SJSA1 (cell line): ENCODE results near the gene LGALSL. TPM values are rescaled to one million over a fixed set of nuclear protein-coding genes. Genes with fewer than 3 reads are reported as not detected.

Experiments used
- DNase-seq, 2 experiments: peaks; one replicate each; pipeline ENCODE4 v3.0.0-alpha.2; 2015 to 2020; ENCODE audit warnings: low spot score in 2 of 2, low read depth in 1 of 2
- H3K27ac ChIP-seq: fragments of 250-450 bp; sonication (Bioruptor Pico); 2 replicates; pipeline ENCODE4 v1.5.1; 2020; ENCODE audit warnings: mild to moderate bottlenecking, moderate library complexity
- H3K27me3 ChIP-seq: fragments of 250-450 bp; sonication (Bioruptor Pico); replicated peaks from 2 replicates; pipeline ENCODE4 v1.5.1; 2020; ENCODE audit warnings: mild to moderate bottlenecking, moderate library complexity
- H3K36me3 ChIP-seq: fragments of 250-450 bp; sonication (Bioruptor Pico); 2 replicates; pipeline ENCODE4 v1.5.1; 2020; ENCODE audit warnings: mild to moderate bottlenecking
- H3K4me1 ChIP-seq: fragments of 250-450 bp; sonication (Bioruptor Pico); replicated peaks from 2 replicates; pipeline ENCODE4 v1.6.1; 2021; ENCODE audit warnings: mild to moderate bottlenecking
- H3K4me3 ChIP-seq: fragments of 250-450 bp; sonication (Bioruptor Pico); 2 replicates; pipeline ENCODE4 v1.5.1; 2020; ENCODE audit warnings: mild to moderate bottlenecking
- H3K9me3 ChIP-seq: fragments of 250-450 bp; sonication (Bioruptor Pico); replicated peaks from 2 replicates; pipeline ENCODE4 v1.5.1; 2020; ENCODE audit warnings: mild to moderate bottlenecking
- total RNA-seq: library from RNA; depleted of rRNA; stranded (reverse); fragments of >200 nt; shearing (Covaris generic); gene quantifications from 2 replicates; pipeline ENCODE4 v1.2.3, GENCODE V29; 2014

Gene LGALSL
- total RNA-seq, 1 experiment from 2014 or later, result 3.9 TPM

DNA sequence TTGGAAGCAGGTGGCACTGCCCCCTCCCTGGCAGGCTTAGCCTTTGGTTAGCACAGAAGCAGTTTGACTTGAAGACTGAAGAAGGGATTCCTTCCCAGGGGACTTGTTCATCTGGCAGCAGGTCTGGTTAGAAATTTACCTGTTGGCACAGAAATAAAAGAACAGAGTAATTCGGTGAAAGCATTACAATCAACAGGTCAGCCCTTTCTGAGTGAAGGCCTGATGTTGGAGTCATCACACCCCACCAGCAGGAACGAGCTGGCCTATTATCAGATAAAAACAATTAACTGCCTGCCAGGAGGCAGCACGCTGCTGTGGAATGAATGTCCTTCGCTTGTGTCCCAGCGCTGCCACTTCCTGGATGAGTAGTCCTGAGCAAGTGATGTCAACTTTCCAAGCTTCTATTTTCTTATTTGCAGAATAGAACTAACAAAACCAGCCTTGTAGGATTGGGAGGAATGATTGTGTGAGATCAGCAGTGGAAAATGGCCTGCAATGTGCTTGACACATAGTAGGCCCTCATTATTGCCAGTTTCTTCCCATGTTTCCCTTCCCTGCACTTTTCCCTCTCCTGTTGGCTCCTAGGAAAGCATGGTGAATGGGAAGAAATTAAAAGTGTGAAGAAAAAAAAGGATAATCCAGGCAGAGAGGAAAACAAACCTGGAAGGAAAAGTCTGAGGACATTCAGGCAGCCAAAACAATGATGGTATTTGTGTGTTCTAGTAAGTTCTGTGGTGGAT is 29.0 kb downstream of the LGALSL start:
- peaks cover 5% of the 10 kb centered on the region; the same call in 1 of the 2 replicates for H3K27me3 ChIP-seq

DNA sequence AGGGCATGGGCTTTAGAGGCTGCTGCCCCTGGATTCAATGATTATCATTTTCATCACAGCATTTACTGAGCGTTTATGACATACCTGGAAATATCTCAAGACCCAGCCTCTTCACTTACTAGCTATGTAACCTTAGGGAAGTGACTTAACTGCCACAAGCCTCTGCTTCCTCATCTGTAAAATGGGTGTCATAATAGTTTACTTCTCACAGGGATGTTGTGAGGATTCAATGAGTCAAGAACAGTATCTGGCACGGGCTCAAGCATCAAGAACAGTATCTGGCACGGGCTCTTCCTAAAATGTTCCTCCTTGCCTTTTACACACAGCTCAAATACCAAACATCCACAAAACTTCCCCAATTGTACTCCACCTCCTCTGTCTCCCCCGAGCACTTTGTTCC is 31.4 kb downstream of the LGALSL start:
- Histone ChIP-seq H3K27me3 (peaks cover 5% of the 10 kb centered on the region; the same call in 1 of the 2 replicates), H3K9me3 (no peaks in the 10 kb centered on the region), H3K27ac (no peak overlapping the region), H3K4me1 (no peaks in the 10 kb centered on the region), H3K4me3 (no peak overlapping the region), H3K36me3 (no peaks in the 10 kb centered on the region)
- no peak for DNase-seq

More for the DNA sequence above, 29.0 kb downstream of the LGALSL start:
- Histone ChIP-seq H3K27ac (no peak overlapping the region), H3K36me3 (no peaks in the 10 kb centered on the region), H3K4me3 (no peak overlapping the region), H3K9me3 (no peaks in the 10 kb centered on the region), H3K4me1 (no peaks in the 10 kb centered on the region)
- peak in 1 of 2 experiments; percentile 25 for DNase-seq

DNA sequence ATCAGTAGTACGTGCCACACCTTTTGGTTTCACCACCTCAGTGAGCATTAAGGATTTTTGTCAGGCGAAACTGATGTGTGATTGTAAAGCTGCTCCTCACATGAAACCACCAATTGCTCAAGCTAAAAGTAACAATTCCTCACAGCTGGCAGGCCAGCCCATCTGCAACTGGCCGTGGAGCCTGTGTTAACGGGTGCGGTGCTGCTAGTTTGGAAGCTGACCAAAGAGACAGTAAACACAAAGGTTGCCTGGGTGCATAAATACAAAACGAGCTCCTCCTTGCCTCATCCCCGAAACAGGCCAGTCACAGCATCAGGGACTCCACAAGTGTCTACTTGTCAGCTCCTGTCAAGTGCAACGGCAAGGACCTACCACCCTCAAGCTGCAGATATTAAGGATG is 32.0 kb downstream of the LGALSL start:
- Histone ChIP-seq H3K36me3 (no peaks in the 10 kb centered on the region), H3K27me3 (peaks cover 5% of the 10 kb centered on the region; the same call in 1 of the 2 replicates), H3K27ac (no peak overlapping the region), H3K4me3 (no peak overlapping the region), H3K9me3 (no peaks in the 10 kb centered on the region), H3K4me1 (no peaks in the 10 kb centered on the region)
- DNase-seq, result no peak

DNA sequence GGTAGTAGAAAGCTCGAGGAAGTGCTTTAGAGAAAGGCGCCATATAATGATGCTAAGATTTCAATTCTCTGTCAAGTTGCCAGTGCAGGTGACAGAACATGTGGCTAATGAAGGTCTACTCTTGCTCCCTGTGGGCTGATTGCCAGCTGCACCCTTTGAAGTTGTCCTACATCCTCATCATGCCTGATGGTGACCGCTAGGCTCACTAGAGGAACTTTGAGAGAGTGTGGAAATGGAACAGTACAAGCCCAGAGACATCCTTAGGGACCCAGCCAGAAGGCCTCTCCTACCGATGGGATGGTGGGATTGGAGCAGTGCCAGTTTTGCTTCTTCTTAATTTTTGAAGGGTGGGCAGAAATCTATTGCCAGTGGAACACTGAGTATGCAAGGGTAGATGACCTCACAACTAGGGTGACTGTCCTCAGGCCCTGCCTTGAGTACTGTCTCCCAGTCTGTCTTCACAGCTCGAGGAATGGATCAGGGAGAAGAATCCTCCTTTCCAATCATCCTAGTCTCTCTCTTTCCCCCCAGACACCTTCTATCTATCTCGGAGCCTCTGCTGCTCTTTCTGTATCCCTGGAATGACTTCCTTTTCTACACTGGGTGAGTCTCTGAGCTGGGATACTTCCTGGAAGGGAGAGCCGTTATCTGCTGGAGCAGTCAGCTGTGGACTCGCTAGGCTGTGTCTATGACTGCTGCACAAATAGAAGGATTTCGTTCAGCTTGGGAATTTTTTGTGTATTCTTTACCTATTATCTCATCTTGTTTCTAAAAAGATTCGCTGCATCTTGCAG is 33.5 kb downstream of the LGALSL start:
- Histone ChIP-seq H3K9me3 (no peaks in the 10 kb centered on the region), H3K4me1 (0 out of 2 replicates have a peak, but pooled peaks cover 3% of the 10 kb centered on the region), H3K27ac (no peak overlapping the region), H3K4me3 (no peak overlapping the region), H3K27me3 (peaks cover 5% of the 10 kb centered on the region; the same call in 1 of the 2 replicates), H3K36me3 (no peaks in the 10 kb centered on the region)
- DNase-seq, result peak in 1 of 2 experiments; percentile 5

DNA sequence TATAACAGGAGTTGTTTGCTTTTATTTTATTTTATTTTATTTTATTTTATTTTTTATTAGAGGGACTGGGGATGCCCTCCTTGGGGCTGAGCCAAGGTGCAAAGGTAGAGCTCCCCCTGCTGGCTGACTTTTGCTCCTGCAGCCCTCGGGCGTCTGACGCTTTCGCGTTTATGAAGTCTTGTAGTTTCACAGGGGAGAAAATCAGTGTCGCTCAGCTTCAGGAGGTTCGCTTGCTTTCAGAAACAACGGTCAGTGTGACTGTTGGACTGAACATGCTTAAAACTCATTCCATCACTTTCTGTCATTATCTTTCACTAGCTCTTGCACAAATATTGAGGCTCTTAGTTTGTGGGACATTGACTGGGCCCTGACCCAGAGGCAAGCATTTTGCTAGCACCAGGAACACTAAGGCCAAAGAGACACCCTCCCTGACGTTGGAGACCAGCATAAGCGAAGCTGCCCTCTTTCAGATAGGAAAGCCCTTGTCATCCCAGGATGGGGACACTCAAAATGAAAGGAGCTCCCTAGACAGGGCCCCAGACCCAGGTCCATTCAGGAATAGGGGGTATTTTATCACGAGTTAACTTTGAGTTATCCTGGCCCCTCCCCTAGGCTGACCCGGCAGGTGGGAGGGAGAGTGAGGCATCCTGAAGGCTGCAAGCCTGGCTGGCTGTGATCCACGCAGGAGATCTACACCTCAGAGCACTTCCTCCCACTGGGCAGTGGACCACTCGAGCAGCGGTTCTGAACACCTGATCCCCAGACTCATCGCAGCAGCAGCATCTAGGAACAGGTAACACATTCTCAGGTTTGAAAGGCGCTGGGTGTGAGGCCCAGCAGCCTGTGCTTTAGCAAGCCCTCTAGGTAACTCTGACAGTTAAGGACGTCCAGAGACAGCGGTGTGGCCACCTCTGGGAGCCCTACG is 34.4 kb downstream of the LGALSL start:
- peak; percentile 50 to 68 for DNase-seq
- Histone ChIP-seq H3K4me1 (0 out of 2 replicates have a peak, but pooled peaks cover 3% of the 10 kb centered on the region), H3K4me3 (no peak overlapping the region), H3K9me3 (no peaks in the 10 kb centered on the region), H3K36me3 (no peaks in the 10 kb centered on the region), H3K27me3 (peaks cover 5% of the 10 kb centered on the region; the same call in 1 of the 2 replicates), H3K27ac (no peak overlapping the region)

DNA sequence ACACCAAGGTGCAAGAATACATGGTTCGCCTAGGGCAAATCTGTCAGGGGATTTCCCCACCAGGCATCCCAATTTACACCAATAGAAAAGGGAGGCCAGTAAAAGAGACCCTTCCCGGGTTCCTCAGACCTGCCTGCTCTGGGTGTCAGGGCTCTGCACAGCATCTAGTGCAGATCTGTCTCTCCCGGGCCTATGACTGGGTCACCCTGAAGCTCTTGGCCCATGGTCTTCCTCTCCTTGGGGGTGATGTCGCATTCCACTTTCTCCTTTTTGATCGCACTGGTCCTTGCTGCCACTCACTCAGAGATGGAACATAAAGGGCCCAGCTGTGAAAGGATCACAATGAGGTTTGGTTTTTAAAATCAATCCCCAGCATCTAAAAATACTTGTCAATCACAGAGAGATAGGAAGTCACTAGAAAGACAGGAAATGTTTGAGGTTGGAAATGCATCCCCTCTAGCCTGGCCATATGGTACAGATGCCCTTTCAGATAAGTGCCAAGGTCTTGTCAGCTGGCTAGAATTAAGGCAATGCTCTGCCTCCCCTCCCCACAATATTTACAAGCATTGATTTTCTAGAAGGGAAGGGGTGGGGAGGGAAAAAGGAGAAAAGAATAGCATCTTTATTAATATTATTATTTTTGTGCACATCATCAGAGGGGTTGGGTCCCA is 35.3 kb downstream of the LGALSL start:
- Histone ChIP-seq H3K27ac (no peak overlapping the region), H3K9me3 (no peaks in the 10 kb centered on the region), H3K27me3 (peaks cover 5% of the 10 kb centered on the region; the same call in 1 of the 2 replicates), H3K4me1 (0 out of 2 replicates have a peak, but pooled peaks cover 3% of the 10 kb centered on the region), H3K4me3 (no peak overlapping the region), H3K36me3 (no peaks in the 10 kb centered on the region)
- DNase-seq, result no peak

DNA sequence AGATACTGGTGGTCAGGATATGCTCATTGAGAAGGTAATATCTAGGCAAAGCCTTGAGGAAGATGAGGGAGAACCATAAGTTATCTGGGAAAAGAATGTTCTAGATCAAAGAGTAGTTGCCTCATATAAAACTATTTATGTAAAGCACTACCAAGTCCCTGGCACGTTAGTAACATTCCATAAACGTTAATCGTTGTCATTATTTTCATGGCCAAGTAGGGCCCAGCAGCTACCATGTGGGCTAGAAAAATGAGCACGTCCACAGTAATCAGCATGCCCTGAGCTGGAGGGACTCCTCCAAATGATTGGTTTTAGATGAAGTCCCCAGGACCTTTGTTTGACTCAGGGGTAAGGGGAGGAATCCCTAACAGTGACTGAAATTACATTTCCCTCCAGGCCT is 37.5 kb downstream of the LGALSL start:
- Histone ChIP-seq H3K4me3 (no peak overlapping the region), H3K36me3 (no peaks in the 10 kb centered on the region), H3K9me3 (no peaks in the 10 kb centered on the region), H3K4me1 (0 out of 2 replicates have a peak, but pooled peaks cover 3% of the 10 kb centered on the region), H3K27ac (no peak overlapping the region), H3K27me3 (0 out of 2 replicates have a peak, but pooled peaks cover 5% of the 10 kb centered on the region)
- peak in 1 of 2 experiments; percentile 5 for DNase-seq

DNA sequence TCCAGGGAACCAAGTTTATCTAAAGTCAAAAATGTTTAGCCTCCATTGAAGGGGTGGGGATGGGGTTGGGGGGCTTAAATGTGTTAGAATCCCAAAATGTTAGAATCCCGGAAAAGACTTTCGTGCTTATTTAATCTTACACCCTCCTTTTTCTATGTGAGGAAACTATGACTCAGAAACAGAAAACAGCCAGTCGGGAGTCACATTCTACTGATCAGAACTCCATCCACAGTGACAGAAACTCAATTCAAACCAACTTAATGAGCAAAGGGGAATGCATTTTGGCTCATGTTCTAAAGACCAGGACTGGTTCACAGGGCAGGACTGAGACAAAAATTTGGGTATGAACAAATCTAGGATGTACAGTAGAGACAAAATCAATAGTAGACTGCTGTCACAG is 38.3 kb downstream of the LGALSL start:
- H3K4me3 ChIP-seq, result no peak overlapping the region
- H3K36me3 ChIP-seq, result no peaks in the 10 kb centered on the region
- no peak overlapping the region for H3K27ac ChIP-seq
- H3K4me1 ChIP-seq, result 0 out of 2 replicates have a peak, but pooled peaks cover 3% of the 10 kb centered on the region
- no peaks in the 10 kb centered on the region for H3K9me3 ChIP-seq
- H3K27me3 ChIP-seq, result peaks cover 5% of the 10 kb centered on the region; the same call in 1 of the 2 replicates
- DNase-seq, result no peak

DNA sequence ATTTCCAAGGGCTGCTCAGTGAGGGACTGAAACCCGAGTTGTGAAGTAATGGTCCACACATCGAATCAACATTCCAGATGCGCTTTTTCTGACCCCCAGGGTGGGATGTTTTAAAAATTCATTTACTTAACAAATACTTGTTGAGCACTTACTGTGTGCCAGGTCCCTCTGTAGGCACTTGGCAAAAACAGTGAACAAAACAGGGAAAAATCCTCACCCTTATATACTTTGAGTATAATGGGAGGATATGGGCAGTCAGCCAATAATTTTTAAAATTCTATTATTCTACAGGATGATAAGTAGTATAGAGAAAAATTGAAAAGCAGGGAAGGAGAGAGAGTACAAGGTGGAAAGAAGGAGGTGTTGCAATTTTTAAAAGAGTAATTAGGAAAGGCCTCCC is 38.9 kb downstream of the LGALSL start:
- no peaks in the 10 kb centered on the region for H3K36me3 ChIP-seq
- H3K4me1 ChIP-seq, result 0 out of 2 replicates have a peak, but pooled peaks cover 3% of the 10 kb centered on the region
- H3K27me3 ChIP-seq, result peaks cover 8% of the 10 kb centered on the region; the same call in 1 of the 2 replicates
- H3K27ac ChIP-seq, result no peak overlapping the region
- H3K9me3 ChIP-seq, result no peaks in the 10 kb centered on the region
- no peak overlapping the region for H3K4me3 ChIP-seq
- no peak for DNase-seq

DNA sequence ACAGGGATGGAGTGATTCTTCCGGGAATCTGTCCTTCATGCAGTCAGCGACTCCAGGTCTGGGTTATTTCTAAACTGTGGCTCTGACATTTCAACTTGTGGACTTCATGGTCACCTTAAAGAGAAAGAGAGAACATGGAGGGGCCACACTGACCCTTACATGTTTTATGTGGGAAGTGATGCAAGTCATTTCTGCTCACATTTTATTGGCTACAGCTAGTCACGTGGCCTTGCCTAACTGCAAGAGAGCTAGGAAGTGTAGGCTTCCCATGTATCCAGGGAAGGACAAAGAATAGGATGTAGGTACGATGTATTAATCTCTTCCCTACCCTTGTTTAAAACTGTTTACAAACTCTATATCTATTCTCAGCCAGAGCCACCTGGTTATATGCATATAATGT is 39.8 kb downstream of the LGALSL start:
- Histone ChIP-seq H3K4me3 (no peak overlapping the region), H3K4me1 (0 out of 2 replicates have a peak, but pooled peaks cover 3% of the 10 kb centered on the region), H3K27me3 (peaks cover 13% of the 10 kb centered on the region), H3K36me3 (no peaks in the 10 kb centered on the region), H3K9me3 (no peaks in the 10 kb centered on the region), H3K27ac (no peak overlapping the region)
- DNase-seq, result no peak

DNA sequence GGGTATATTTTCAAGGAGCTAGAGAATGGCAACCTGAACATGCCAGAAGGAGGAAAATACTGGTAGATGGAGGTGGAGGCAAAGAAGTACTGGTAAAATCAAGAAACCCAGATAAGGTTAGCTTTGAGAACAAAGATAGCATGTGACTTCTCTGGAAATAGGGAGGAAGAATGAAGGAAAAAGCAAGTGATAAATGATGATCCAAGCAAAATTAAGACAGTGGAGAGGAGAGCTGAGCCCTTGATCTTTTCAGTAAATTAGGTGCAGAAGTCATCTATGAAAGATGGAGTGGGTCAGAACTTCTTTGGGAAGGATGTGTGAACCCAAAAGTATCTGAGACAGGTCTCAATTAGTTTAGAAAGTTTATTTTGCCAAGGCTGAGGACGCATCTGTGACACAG is 44.5 kb downstream of the LGALSL start:
- no peak overlapping the region for H3K27ac ChIP-seq
- peaks cover 13% of the 10 kb centered on the region for H3K27me3 ChIP-seq

DNA sequence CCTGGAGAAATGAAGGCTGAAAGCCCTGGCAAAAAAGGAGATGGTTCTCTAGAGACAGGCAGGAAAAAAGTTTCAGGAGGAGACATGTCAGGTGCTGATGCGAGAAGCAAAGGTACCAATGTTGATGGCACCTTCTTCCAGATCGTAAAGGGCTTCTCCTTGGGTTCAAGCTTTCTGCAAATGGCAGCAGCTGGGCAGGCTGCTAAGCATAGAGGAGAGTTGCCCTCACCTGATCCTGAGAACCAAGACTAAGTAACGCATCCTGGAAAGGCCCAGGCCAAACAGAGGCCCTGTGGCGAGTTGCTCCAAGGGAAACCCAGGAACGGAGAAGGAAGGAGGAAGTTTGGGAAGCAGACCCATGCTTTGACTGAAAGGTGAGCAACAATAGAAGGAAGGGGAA is 46.6 kb downstream of the LGALSL start:
- H3K36me3 ChIP-seq, result no peaks in the 10 kb centered on the region
- DNase-seq, result no peak
- H3K27me3 ChIP-seq, result peaks cover 14% of the 10 kb centered on the region
- no peak overlapping the region for H3K4me3 ChIP-seq
- H3K9me3 ChIP-seq, result no peaks in the 10 kb centered on the region
- H3K27ac ChIP-seq, result no peak overlapping the region
- H3K4me1 ChIP-seq, result no peaks in the 10 kb centered on the region

More for the DNA sequence above, 44.5 kb downstream of the LGALSL start:
- no peaks in the 10 kb centered on the region for H3K9me3 ChIP-seq
- no peaks in the 10 kb centered on the region for H3K4me1 ChIP-seq
- H3K4me3 ChIP-seq, result no peak overlapping the region
- no peak for DNase-seq
- H3K36me3 ChIP-seq, result no peaks in the 10 kb centered on the region

DNA sequence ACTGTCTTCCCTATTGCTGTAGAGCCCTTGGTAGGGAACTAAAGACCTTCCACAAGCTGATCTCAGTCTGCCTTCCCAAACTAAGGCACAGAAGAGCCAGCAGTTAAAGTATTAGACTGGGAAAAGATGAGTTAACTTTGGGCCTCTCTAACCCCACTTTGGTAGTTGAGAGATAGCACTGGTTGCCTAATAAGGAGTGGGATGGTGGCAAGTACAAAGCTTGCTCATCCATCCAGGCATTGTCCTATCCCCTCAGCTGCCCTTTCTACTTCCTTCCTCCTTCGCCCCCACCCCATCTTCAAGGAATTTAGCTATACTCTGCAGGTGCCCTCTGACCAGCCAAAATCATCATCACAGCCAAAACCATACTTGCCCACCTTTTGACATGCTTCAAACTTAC is 48.0 kb downstream of the LGALSL start:
- Histone ChIP-seq H3K36me3 (no peaks in the 10 kb centered on the region), H3K4me3 (no peak overlapping the region), H3K4me1 (no peaks in the 10 kb centered on the region), H3K27ac (no peak overlapping the region), H3K9me3 (no peaks in the 10 kb centered on the region), H3K27me3 (peaks cover 15% of the 10 kb centered on the region)
- DNase-seq, result no peak
